Mucosa of descending colon (tissue), 3 donors: ENCODE results near the gene ANKRD16. TPM values are rescaled to one million over a fixed set of nuclear protein-coding genes. Genes with fewer than 3 reads are reported as not detected.

Source experiments
- ATAC-seq: fragments of 200-7000 bp; cut with Tn5 transposase; one replicate; pipeline ENCODE4 v1.9.1; 2020; ENCODE audit warnings: mild to moderate bottlenecking, moderate library complexity
- DNase-seq, 3 donors: peaks; one replicate each; pipeline ENCODE4 v3.0.0-alpha.2; 2020
- H3K36me3 ChIP-seq: fragments of 200-600 bp; one replicate; pipeline ENCODE4 v1.8.0; 2021; ENCODE audit warnings: low read depth, mild to moderate bottlenecking
- H3K4me1 ChIP-seq: fragments of 200-600 bp; one replicate; pipeline ENCODE4 v1.8.0; 2021; ENCODE audit warnings: low read depth, mild to moderate bottlenecking
- H3K4me3 ChIP-seq: fragments of 200-600 bp; one replicate; pipeline ENCODE4 v1.8.0; 2021; ENCODE audit warnings: mild to moderate bottlenecking
- H3K9me3 ChIP-seq: fragments of 200-600 bp; one replicate; pipeline ENCODE4 v1.8.0; 2021; ENCODE audit warnings: mild to moderate bottlenecking
- CTCF ChIP-seq: fragments of 200-600 bp; IDR thresholded peaks from one replicate; pipeline ENCODE4 v1.8.0; 2022; ENCODE audit warnings: antibody characterized with exemption, mild to moderate bottlenecking
- intact Hi-C, 2 donors: fragments of 100-400 bp; cut with DNase I in 1 of 2; cut with micrococcal nuclease in 1 of 2; formaldehyde crosslinking; loops; one replicate each; pipeline versions ENCODE4 v1.11.0 to v1.11.1; 2022; cut with DNase I, micrococcal nuclease
- long read RNA-seq, 2 donors: library from polyadenylated mRNA; unstranded; transcript quantifications; one replicate each; pipeline ENCODE4 v2.0.0, GENCODE V29; 2019 to 2021
- total RNA-seq, 3 donors: library from RNA; stranded (reverse); fragmentation: NEBNext Ultra II Directional in 2 of 3; extraction: Animal tissue kit (Norgen Biotek cat#: 25700) in 2 of 3; gene quantifications; one replicate each; pipeline versions ENCODE4 v1.2.1 to v1.2.4, GENCODE V29; 2021 to 2023
- donor health status: DM: no; HTN: no; CAD: no; lungs with moderate emphysema.
- donor health status: DM: no; HTN: no; CAD: no.
- donor health status: DM: no; HTN: yes; CAD: no.

Gene ANKRD16
- 1 to 10 TPM; 4.7 to 9.8 (median 7.4) TPM for total RNA-seq
- long read RNA-seq, donor 1, partial matches to known transcripts = 0 of 7 reads
- long read RNA-seq, donor 1, other reads (novel, unspliced or antisense) = 3 of 7 reads
- long read RNA-seq, donor 2 = 0 reads

- intact Hi-C loops = no loop called here
- Histone ChIP-seq H3K9me3 (no peaks in the 10 kb centered on the region), H3K36me3 (no peaks in the 10 kb centered on the region), H3K4me1 (peaks cover 36% of the 10 kb centered on the region), H3K4me3 (peak within 1 kb of the TSS; percentile 83)
- ATAC-seq (peak; percentile 94), DNase-seq (peak; percentile 99 to 100 (median 100))
- TF ChIP-seq CTCF = peak; percentile 9
These were observed at the start of gene ANKRD16, which contains the start of gene FBH1 for GRCh38 chr10:5889624-5890451. TSS of gene ANKRD16 (minus strand) at chr10:5889893. CDS start at chr10:5889354, 539 bp downstream. TSS of gene FBH1 (plus strand) at chr10:5890243. CDS start at chr10:5890346, 103 bp downstream.

DNA sequence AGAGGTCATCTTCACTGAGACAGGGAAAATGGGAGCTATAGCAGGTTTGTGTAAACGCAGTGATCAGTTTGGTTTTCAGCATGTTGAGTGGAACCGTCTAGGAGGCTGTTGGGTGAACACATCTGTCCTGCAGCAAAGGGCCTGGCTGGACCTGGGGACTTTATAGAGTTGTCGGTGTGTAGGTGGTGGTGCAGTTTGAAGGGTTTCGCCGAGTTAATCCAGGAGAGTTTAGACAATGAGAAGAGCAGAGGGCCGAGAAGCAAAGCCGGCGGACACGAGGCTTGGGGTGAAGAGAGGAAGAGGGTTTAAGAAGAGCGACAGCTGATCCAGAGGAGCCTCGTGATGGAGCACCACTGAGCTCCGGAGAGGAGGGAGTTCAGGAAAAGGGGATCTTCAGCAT lies 48.6 kb upstream of the ANKRD16 start:
- H3K36me3 ChIP-seq = peaks cover 12% of the 10 kb centered on the region
- TF ChIP-seq CTCF = no peak
- ATAC-seq = no peak

DNA sequence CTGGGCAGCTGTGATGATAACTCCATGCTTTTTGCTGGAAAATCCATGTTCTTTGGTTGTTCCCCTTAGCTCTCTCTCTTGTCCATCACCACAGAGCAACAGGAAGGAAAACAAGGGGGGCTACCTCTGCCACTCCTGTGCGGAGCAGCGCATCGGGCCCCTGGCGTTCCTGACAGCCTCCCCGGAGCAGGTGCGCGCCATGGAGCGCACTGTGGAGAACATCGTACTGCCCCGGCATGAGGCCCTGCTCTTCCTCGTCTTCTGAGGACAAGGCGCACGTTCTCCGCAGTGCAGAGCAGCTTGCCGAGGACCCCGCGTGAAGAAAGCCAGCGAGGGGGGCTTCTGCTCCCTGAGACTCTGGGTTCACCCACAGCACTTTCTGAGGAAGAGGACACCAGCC lies 47.3 kb upstream of the ANKRD16 start:
- H3K4me1 ChIP-seq = no peaks in the 10 kb centered on the region
- no peak for ATAC-seq
- H3K36me3 ChIP-seq = peaks cover 12% of the 10 kb centered on the region
- no peak overlapping the region for H3K4me3 ChIP-seq
- H3K9me3 ChIP-seq = no peaks in the 10 kb centered on the region
- DNase-seq = no peak
- intact Hi-C loops = no loop called here
- no peak for TF ChIP-seq CTCF

More for the DNA sequence above, 48.6 kb upstream of the ANKRD16 start:
- H3K9me3 ChIP-seq = no peaks in the 10 kb centered on the region
- H3K4me3 ChIP-seq = no peak overlapping the region
- no peaks in the 10 kb centered on the region for H3K4me1 ChIP-seq
- DNase-seq = no peak
- intact Hi-C loops = no loop called here

- DNase-seq (no peak), ATAC-seq (no peak)
- no peaks in the 10 kb centered on the region for H3K4me1 ChIP-seq
- no peak for TF ChIP-seq CTCF
- H3K36me3 ChIP-seq = peaks cover 12% of the 10 kb centered on the region
- H3K4me3 ChIP-seq = no peak overlapping the region
- intact Hi-C loops = no loop called here
- H3K9me3 ChIP-seq = no peaks in the 10 kb centered on the region
These were observed 45.9 kb upstream of the ANKRD16 start for GRCh38 chr10:5935628-5936027.

DNA sequence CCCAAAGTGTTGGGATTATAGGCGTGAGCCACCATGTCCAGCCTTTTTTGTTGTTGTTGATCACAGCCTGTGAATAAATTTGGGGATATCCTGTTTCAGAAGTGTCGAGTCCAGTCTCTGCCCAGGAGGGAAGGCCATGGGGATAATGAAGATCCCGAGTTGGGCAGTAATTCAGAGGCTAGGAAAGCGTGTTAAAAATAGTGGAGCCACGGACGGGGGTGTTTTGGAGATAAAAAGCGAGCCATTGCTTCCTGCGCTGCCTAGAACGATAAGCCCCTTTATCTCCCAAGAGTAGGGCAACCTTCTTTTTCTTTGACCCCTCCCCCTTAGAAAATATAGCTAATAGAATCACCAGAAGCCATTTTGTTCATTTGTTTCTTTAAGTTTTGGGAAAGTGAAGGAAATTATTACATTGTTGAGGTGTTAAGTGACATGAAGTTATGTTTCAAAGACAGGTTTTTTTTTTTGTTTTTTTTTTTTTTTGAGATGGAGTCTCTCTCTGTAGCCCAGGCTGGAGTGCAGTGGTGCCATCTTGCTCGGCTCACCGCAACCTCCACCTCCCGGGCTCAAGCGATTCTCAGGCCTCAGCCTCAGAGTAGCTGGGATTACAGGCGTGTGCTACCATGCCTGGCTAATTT lies 44.3 kb upstream of the ANKRD16 start:
- ATAC-seq (no peak), DNase-seq (no peak)
- H3K36me3 ChIP-seq = peaks cover 12% of the 10 kb centered on the region
- no peaks in the 10 kb centered on the region for H3K9me3 ChIP-seq
- no peak overlapping the region for H3K4me3 ChIP-seq
- TF ChIP-seq CTCF = no peak
- no peaks in the 10 kb centered on the region for H3K4me1 ChIP-seq
- intact Hi-C loops = no loop called here
